ENCODE data around the gene ASAP3. TPM values are rescaled to one million over a fixed set of nuclear protein-coding genes. Genes with fewer than 3 reads are reported as not detected.

Gene ASAP3
- total and polyA plus RNA-seq, 2 of the 13 experiments (the other 11 are each of a cell fraction or from before 2014, with no cell fraction given): 32.6 to 37.0 TPM

DNA sequence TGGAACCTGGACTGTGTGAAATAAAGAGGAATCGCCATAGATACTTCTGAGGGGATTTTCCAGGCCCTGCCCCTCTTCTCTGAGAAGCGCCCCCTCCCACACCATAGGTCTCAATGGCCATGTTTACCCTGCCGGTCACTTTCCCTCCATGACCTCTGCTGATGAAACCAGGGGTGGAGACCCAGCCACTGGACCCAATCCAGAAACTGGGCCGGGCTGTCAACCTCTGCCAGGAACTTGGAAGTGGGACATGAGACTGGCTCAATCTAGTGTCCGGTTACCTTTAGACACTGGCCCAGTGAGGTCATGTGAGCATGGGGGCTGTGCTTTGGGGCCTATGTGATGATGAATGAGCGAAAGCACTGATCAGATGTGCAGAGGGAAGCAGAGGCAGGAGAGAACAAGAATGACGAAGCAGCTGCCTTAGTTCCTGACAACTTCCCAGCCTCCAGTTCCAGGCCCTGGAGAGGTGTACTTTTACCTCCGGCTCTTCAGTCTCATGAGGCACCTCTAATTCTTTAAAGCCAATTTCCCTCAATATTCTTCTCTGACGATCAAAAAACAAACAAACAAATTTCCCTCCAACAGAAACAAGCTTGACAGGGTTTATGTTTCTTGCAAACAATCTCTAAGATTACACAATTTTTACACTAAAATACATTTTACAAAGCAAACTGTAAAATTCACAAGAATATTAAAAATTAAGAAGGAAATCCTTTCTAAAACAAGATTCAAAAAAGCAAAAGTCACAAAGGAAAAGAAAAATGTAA lies 4.9 kb downstream of the ASAP3 start (continued):
- TF ChIP-seq, protein P1, sequence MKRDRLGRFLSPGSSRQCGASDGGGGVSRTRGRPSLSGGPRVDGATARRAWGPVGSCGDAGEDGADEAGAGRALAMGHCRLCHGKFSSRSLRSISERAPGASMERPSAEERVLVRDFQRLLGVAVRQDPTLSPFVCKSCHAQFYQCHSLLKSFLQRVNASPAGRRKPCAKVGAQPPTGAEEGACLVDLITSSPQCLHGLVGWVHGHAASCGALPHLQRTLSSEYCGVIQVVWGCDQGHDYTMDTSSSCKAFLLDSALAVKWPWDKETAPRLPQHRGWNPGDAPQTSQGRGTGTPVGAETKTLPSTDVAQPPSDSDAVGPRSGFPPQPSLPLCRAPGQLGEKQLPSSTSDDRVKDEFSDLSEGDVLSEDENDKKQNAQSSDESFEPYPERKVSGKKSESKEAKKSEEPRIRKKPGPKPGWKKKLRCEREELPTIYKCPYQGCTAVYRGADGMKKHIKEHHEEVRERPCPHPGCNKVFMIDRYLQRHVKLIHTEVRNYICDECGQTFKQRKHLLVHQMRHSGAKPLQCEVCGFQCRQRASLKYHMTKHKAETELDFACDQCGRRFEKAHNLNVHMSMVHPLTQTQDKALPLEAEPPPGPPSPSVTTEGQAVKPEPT (CRISPR knock-in tag; IDR thresholded peaks at IDR 0.05; ENCODE audit: low read depth): no peak
- TF ChIP-seq RFXANK (CRISPR knock-in tag; IDR thresholded peaks at IDR 0.05) (0 out of 2 replicates have a peak, but pooled peaks have one; percentile 23), ZNF20 (CRISPR knock-in tag; IDR thresholded peaks at IDR 0.05) (no peak), MTA1 (CRISPR knock-in tag; IDR thresholded peaks at IDR 0.05; ENCODE audit: borderline replicate concordance) (peak; percentile 60; the same call in 1 of the 2 replicates), ZNF710 (CRISPR knock-in tag; IDR thresholded peaks at IDR 0.05; ENCODE audit: borderline replicate concordance) (peak; percentile 79; the same call in 1 of the 2 replicates), SALL1 (CRISPR knock-in tag; IDR thresholded peaks at IDR 0.05) (peak; percentile 92), MLX (CRISPR knock-in tag; IDR thresholded peaks at IDR 0.05) (peak; percentile 42; the same call in 1 of the 2 replicates), ZNF225 (CRISPR knock-in tag; IDR thresholded peaks at IDR 0.05) (no peak), DR1 (CRISPR knock-in tag; IDR thresholded peaks at IDR 0.05) (peak; percentile 71), IRF9 (CRISPR knock-in tag; IDR thresholded peaks at IDR 0.05; ENCODE audit: borderline replicate concordance) (no peak), ELF4 (CRISPR knock-in tag; IDR thresholded peaks at IDR 0.05; ENCODE audit: borderline replicate concordance) (no peak), RBAK (CRISPR knock-in tag; IDR thresholded peaks at IDR 0.05) (no peak), SRF (IDR thresholded peaks at IDR 0.05; ENCODE audit: low read depth, low read length) (no peak), SOX13 (IDR thresholded peaks at IDR 0.05) (no peak), SOX13 (CRISPR knock-in tag; conservative IDR thresholded peaks at IDR 0.05 in 1 of 2, IDR thresholded peaks at IDR 0.05 in 1 of 2) (peak in 1 of 2 experiments; percentile 69; a peak in 2 of 4 replicates), MIXL1 (CRISPR knock-in tag; IDR thresholded peaks at IDR 0.05) (peak; percentile 36; the same call in 1 of the 2 replicates), NR2C2 (CRISPR knock-in tag; IDR thresholded peaks at IDR 0.05; ENCODE audit: borderline replicate concordance) (peak; percentile 91), ZNF136 (CRISPR knock-in tag; IDR thresholded peaks at IDR 0.05; ENCODE audit: low read depth) (no peak), HOXA9 (CRISPR knock-in tag; IDR thresholded peaks at IDR 0.05; ENCODE audit: borderline replicate concordance) (no peak), CERS6 (CRISPR knock-in tag; IDR thresholded peaks at IDR 0.05) (no peak), DMAP1 (CRISPR knock-in tag; IDR thresholded peaks at IDR 0.05) (peak; percentile 60; the same call in 1 of the 2 replicates)
- TF ChIP-seq, protein P2, sequence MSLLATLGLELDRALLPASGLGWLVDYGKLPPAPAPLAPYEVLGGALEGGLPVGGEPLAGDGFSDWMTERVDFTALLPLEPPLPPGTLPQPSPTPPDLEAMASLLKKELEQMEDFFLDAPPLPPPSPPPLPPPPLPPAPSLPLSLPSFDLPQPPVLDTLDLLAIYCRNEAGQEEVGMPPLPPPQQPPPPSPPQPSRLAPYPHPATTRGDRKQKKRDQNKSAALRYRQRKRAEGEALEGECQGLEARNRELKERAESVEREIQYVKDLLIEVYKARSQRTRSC (CRISPR knock-in tag; IDR thresholded peaks at IDR 0.05; ENCODE audit: low read depth): no peak

All from HepG2 (cell line).